Skeletal muscle tissue (tissue), 4 donors: ENCODE data around the gene TTYH1. TPM values are rescaled to one million over a fixed set of nuclear protein-coding genes. Genes with fewer than 3 reads are reported as not detected.
"Not testable (repeated sequence)": the region's sequence is repeated elsewhere in the genome, so short reads cannot be mapped to it uniquely, and the experiment has no call there.

Source experiments
- H3K27ac ChIP-seq: one replicate; pipeline ENCODE4 v1.7.0; 2013; ENCODE audit warnings: mild to moderate bottlenecking, low read depth, low read length, inconsistent platforms
- H3K27me3 ChIP-seq, 3 donors: one replicate each; pipeline ENCODE4 v1.7.0; 2013; ENCODE audit warnings: low read length in 3 of 3; ENCODE audit not compliant: control insufficient read depth in 3 of 3, insufficient read depth in 3 of 3
- H3K36me3 ChIP-seq, 3 donors: one replicate each; pipeline ENCODE4 v1.7.0; 2013; ENCODE audit warnings: low read length in 3 of 3; ENCODE audit not compliant: control insufficient read depth in 3 of 3, insufficient read depth in 3 of 3
- H3K4me1 ChIP-seq, 3 donors: one replicate each; pipeline ENCODE4 v1.7.0; 2013; ENCODE audit warnings: low read length in 3 of 3, mild to moderate bottlenecking in 3 of 3; ENCODE audit not compliant: control insufficient read depth in 3 of 3, insufficient read depth in 3 of 3
- H3K4me3 ChIP-seq, 3 donors: one replicate each; pipeline ENCODE4 v1.7.0; 2013; ENCODE audit warnings: low read length in 3 of 3
- H3K9ac ChIP-seq, 3 donors: one replicate each; pipeline ENCODE4 v1.7.0; 2013; ENCODE audit warnings: low read length in 3 of 3, mild to moderate bottlenecking in 3 of 3, moderate library complexity in 2 of 3, low read depth in 1 of 3
- H3K9me3 ChIP-seq, 3 donors: one replicate each; pipeline ENCODE4 v1.7.0; 2013; ENCODE audit warnings: low read length in 3 of 3; ENCODE audit not compliant: control insufficient read depth in 3 of 3
- total RNA-seq: library from RNA; depleted of rRNA; stranded (reverse); fragments of >200 nt; gene quantifications from one replicate; pipeline ENCODE4 v1.2.3, GENCODE V29; 2014
- donor health status: Osteomylitis.

The TTYH1 gene
- total RNA-seq, 1 donor from 2014 or later = 1.0 TPM

DNA sequence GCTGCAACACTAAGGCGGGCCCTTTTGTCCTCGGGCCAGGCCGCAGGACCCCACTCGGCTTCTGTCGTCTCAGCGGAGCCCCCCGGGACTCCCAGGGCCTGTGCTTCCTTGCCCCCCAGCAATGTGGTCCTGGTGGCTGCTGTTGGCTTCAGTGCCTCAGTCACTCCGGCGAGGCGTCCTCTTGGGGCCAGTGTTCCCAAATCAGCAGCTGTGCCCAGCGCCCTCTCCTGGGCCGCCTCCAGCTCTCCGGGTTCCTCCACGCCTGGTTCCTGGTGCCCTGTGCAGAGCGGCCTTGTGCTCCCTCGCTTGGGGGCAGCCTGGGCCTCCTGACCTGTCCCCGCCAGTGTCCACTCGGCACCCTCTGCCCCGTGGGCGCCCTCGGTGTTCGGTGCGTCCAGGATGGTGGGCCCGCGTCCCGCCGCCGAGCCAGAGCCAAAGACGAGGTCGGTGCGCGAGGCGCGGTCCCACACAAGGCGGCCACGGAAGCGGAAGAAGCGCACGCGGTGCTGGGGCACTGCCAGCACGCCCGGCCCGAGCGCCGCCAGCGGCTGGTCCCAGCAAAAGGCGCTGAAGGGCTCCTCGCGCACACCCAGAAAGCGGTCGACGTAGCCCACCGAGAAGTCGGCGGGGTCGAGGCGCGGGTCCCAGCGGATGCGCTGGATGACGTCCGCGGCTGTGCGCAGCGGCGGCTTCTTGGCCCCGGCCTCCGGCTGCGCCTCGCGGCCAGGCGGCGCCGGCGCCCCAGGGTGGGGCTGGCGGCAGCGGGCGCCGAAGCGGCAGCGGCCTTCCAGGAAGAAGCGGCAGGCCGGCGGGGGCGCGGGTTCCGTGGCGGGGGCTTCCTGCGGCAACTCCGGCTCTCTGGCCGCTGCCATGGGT is 47.6 kb downstream of the TTYH1 start:
- H3K4me1 ChIP-seq = peaks cover 15 to 29% (median 28%) of the 10 kb centered on the region in 3 donors

DNA sequence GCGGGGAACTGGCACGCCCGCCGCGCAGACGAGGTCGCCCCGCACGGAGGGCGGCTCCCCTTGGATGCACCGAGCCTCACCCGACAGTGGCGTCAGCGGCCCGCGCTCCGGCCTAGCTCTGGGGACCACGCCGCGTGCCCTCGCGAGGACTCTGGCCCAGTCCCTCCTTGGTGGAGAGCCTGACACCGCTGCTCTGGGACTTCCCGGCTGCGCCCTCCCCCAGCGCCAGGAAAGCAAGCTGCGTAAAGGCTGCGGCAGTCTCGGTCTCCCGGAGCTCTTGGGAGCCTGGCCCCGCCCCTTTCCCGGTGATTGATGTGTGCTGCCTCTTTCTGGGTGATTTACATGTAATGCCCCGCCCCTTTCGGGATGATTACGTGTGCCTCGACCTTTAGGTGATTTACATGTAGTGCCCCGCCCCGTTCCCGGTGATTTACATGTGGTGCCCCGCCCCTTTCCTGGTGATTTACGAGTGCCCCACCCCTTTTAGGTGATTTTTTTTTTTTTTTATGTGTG is 48.3 kb downstream of the TTYH1 start, which contains the start of gene LENG9:
Gene LENG9 (minus strand): TSS at position 248 of the 513 bp plus-strand sequence. CDS start 252 bp downstream, outside the sequence.
- peak within 1 kb of the TSS; percentile 81 to 86 (median 84) for H3K9ac ChIP-seq
- H3K9me3 ChIP-seq = no peaks in the 10 kb centered on the region
- no peaks in the 10 kb centered on the region for H3K27me3 ChIP-seq
- peaks cover 15 to 29% (median 28%) of the 10 kb centered on the region in 3 donors for H3K4me1 ChIP-seq
- H3K27ac ChIP-seq = peak within 1 kb of the TSS; percentile 91
- peaks cover 20 to 25% (median 22%) of the 10 kb centered on the region in 3 donors for H3K36me3 ChIP-seq
- peak within 1 kb of the TSS; percentile 72 to 80 (median 78) for H3K4me3 ChIP-seq

More for the DNA sequence above, 47.6 kb downstream of the TTYH1 start:
- peak overlapping the region; percentile 72 to 80 (median 78) for H3K4me3 ChIP-seq
- H3K27ac ChIP-seq = peak overlapping the region; percentile 91
- H3K27me3 ChIP-seq = no peaks in the 10 kb centered on the region
- H3K9ac ChIP-seq = peak overlapping the region; percentile 81 to 86 (median 84)
- peaks cover 27 to 32% (median 29%) of the 10 kb centered on the region in 3 donors for H3K36me3 ChIP-seq
- H3K9me3 ChIP-seq = no peaks in the 10 kb centered on the region

DNA sequence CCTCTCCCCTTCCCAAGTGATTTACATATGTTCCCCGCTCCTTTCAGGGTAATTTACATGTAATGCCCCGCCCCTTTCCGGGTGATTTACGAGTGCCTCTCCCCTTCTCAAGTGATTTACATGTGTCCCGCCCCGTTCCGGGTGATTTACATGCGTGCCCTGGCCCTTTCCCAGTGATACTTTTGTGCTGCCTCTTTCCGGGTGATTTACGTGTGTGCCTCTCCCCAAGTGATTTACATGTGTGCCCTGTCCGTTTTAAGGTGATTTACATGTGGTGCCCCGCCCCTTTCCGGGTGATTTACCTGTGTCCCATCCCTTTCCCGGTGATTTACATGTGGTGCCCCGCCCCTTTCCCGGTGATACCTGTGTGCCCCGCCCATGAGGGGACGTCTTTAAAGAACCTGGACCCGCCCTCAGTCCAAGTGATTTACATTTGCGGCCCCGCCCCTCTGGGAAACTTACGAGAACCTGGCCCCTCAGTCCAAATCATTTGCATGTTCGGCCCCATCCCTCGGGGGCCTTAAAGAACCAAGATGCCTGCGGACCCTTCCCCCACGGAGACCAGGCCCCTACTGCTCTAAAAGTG is 48.9 kb downstream of the TTYH1 start:
- Histone ChIP-seq H3K9me3 (no peaks in the 10 kb centered on the region), H3K4me1 (peaks cover 15 to 29% (median 28%) of the 10 kb centered on the region in 3 donors), H3K4me3 (peak overlapping the region; percentile 72 to 80 (median 78)), H3K36me3 (peaks cover 14 to 19% (median 16%) of the 10 kb centered on the region in 3 donors), H3K27ac (peak overlapping the region; percentile 91), H3K9ac (peak overlapping the region; percentile 63 to 84 (median 79)), H3K27me3 (peaks cover 0 to 1% (median 0%) of the 10 kb centered on the region in 3 donors)

DNA sequence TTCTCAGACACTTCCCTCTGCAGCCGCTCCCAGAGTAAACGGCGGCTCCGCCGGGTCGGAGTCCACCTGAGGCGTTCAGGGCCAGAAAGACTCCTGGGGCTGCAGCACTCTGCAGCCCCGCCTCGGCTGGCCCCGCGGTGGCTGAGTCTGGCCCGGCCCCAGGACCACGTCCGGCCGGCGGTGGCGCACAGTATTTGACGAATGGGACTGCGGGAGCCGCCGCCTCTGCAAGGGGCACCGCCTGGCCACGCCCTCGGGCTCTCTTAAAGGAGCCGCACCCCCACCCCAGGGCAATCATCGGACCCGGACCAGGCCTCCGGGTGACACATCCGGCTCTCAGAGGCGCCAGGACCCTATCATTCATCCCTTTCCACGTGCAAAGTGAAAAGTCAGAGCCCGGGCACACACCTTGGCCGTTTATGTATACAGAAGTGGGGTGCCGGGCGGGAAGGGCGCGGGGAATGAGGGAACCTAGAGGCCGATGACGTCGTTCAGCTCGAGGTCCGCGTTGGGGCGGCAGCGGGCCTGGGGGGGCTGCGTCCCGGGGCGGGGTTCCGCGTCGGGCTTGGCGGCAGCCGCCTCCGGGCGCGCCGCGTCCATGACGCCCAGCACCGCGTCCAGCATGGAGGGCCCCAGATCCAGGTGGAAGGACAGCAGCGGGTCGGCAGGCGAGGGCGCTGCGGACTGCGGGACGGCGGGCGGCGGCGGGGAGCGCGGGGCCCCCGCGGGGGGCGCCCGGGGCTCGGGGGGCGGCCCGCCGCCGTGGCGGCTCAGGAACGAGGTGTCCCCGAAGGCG is 49.6 kb downstream of the TTYH1 start:
- peaks cover 16 to 29% (median 26%) of the 10 kb centered on the region in 3 donors for H3K4me1 ChIP-seq
- peak overlapping the region; percentile 91 for H3K27ac ChIP-seq
- peak overlapping the region; percentile 72 to 80 (median 78) for H3K4me3 ChIP-seq
- H3K9ac ChIP-seq = peak overlapping the region; percentile 63 to 84 (median 79)
- no peaks in the 10 kb centered on the region for H3K9me3 ChIP-seq
- H3K36me3 ChIP-seq = peaks cover 7 to 13% (median 9%) of the 10 kb centered on the region in 3 donors
- H3K27me3 ChIP-seq = peaks cover under 1 to 8% (median 7%) of the 10 kb centered on the region in 3 donors

DNA sequence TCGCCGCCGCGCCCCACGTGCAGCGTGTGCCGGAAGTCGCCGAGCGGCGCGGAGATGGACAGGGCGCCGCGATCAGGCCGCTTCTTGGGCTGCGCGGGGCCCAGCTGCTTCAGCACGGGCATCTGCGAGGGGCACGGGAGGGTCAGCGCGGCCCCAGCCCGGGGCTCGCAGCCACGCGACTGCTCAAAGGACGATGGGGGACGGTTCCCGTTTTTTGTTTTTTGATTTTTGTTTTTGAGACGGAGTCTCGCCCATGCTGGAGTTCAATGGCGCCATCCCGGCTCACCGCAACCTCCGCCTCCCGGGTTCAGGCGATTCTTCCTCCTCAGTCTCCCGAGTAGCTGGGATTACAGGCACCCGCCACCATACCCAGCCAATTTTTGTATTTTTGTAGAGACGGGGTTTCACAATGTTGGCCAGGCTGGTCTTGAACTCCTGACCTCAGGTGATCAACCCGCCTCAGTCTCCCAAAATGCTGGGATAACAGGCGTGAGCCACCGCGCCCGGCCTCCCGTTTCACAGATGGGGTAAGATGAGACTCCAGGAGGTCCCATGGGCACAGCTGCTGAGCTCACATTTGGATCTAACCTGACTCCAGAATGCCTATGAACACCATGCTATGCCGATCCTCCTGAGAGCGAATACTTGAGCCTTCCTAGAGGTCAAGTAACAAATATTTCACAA is 50.3 kb downstream of the TTYH1 start:
- H3K27me3 ChIP-seq = peaks cover 6 to 12% (median 10%) of the 10 kb centered on the region in 3 donors
- H3K27ac ChIP-seq = no peak overlapping the region
- peaks cover 3 to 7% (median 5%) of the 10 kb centered on the region in 3 donors for H3K36me3 ChIP-seq
- H3K4me1 ChIP-seq = peaks cover 20 to 29% (median 25%) of the 10 kb centered on the region in 3 donors
- H3K4me3 ChIP-seq = no peak overlapping the region
- H3K9ac ChIP-seq = no peak overlapping the region
- no peaks in the 10 kb centered on the region for H3K9me3 ChIP-seq

DNA sequence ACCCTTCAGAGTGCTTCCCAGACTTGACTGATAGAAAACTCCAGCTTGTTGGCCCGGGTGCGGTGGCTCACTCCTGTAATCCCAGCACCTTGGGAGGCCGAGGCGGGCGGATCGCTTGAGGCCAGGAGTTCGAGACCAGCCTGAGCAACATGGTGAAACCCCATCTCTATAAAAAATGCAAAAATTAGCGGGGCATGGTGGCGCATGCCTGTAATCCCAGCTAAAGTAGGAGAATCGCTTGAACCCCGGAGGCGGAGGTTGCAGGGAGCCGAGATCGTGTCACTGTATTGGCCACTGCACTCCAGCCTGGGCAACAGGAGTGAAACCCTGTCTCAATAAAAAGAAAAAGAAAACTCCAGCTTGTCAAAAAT is 50.8 kb downstream of the TTYH1 start:
- H3K9ac ChIP-seq, H3K4me3 ChIP-seq, H3K27ac ChIP-seq, H3K36me3 ChIP-seq, H3K9me3 ChIP-seq: not testable (repeated sequence)
- peaks cover 10 to 17% (median 14%) of the 10 kb centered on the region in 3 donors for H3K27me3 ChIP-seq
- H3K4me1 ChIP-seq = peaks cover 25 to 33% (median 30%) of the 10 kb centered on the region in 3 donors

DNA sequence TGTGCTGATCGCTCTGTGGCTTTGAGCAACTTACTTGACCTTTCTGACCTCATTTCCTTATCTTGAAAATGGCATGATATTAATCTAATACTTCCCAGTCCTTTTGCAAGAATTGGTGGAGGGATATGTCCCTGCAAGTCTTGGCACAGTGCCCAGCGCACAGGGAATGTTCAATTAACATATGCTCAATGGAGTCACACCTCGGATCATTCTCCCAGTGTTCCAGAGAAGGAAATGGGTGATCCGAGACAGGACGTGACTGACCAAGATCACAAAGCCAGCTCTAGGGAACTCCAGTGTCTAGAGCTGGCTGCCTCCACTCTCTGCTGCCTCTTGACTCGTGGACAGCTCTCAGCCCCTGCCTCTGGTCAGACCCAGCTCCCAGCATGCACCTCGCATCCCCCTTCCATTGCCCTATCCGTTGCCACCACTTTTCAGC is 54.3 kb downstream of the TTYH1 start:
- H3K27me3 ChIP-seq = peaks cover 19 to 27% (median 23%) of the 10 kb centered on the region in 3 donors
- H3K27ac ChIP-seq = peak overlapping the region; percentile 23
- peak overlapping the region in 1 of 3 donors; percentile 6 for H3K9ac ChIP-seq
- H3K36me3 ChIP-seq = no peaks in the 10 kb centered on the region
- no peak overlapping the region for H3K4me3 ChIP-seq
- peaks cover 14 to 15% (median 14%) of the 10 kb centered on the region in 3 donors for H3K4me1 ChIP-seq
- H3K9me3 ChIP-seq = no peaks in the 10 kb centered on the region

DNA sequence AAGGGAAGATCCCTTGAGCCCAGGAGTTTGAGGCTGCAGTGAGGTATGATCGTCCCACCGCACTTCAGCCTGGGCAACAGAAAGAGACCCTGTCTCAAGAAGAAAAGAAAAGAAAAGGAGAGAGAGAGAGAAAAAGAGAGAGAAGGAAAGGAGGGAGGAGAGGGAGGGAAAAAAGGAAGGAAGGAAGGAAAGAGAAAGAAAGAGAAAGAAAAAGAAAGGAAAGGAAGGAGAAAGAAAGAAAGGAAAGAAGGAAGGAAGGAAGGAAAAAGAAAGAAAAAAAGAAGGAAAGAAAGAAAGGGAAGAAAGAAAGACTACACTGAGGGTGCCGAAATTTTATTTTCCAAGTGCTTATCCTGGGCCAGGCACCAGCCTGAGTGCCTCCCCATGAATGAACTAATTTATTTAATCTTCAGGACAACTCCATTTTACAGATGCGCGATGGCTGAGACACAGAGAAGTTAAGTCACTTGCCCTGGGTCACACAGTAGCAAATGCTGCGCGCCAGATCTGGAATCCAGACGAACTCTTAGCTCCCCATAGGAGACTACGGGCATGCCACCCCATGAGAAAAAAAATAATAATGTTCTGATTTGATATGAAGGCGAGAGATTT is 55.1 kb downstream of the TTYH1 start:
- H3K27me3 ChIP-seq = peaks cover 19 to 27% (median 23%) of the 10 kb centered on the region in 3 donors
- no peak overlapping the region for H3K9ac ChIP-seq
- H3K27ac ChIP-seq = peak overlapping the region; percentile 72
- peaks cover 14% of the 10 kb centered on the region in 3 donors for H3K4me1 ChIP-seq
- no peaks in the 10 kb centered on the region for H3K9me3 ChIP-seq
- no peaks in the 10 kb centered on the region for H3K36me3 ChIP-seq
- H3K4me3 ChIP-seq = no peak overlapping the region
